Dedifferentiated amniotic fluid mesenchymal stem cell (primary cell): Measurements from ENCODE around the gene SLC16A3.
"Not testable (repeated sequence)": the region's sequence is repeated elsewhere in the genome, so short reads cannot be mapped to it uniquely, and the experiment has no call there.

Experiments
- DNase-seq: peaks from one replicate; pipeline ENCODE4 v3.0.0-alpha.2; 2016; ENCODE audit errors: extremely low spot score

The SLC16A3 gene

DNA sequence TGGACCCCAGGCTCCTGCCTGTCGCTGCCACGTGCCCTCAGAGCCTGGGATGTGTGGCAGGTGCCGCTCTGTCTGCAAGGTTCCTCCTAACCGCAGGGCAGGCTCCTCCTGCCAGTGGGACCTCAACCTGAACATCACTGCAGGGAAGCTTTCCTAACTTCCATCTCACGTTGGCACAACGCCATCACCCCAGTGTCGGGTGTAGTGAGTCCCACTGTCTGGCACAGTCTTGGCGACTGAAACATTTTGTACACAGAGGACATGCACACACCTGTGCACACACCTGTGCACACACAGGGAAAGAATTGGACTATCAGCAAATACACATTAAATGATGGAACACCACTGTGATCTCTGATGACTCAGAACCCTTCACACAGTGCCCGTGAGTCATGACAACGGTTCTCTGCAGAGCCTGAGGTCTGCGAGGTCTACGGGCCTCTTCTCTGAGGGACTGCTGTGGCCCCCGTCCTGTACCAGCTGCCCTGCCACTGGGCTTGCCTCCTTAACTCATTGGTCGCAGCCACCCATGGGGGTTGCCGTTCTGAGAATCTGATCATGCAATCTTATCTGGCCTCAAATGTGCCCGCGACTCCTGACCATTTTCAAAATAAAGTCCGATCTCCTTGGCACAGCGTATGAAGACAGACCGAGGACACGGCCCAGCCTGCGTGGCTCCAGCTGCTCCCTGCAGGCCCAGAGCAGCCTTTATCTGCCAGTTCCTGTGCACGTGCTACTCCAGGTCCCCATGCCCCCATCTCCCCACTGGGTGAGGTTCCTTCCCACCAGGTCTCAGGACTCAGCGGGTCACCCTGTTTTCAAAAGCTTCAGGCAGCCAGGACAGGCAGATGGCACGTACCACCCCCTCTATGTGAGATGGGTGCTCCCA is 23.8 kb upstream of the SLC16A3 start:
- peak; percentile 39 for DNase-seq

DNA sequence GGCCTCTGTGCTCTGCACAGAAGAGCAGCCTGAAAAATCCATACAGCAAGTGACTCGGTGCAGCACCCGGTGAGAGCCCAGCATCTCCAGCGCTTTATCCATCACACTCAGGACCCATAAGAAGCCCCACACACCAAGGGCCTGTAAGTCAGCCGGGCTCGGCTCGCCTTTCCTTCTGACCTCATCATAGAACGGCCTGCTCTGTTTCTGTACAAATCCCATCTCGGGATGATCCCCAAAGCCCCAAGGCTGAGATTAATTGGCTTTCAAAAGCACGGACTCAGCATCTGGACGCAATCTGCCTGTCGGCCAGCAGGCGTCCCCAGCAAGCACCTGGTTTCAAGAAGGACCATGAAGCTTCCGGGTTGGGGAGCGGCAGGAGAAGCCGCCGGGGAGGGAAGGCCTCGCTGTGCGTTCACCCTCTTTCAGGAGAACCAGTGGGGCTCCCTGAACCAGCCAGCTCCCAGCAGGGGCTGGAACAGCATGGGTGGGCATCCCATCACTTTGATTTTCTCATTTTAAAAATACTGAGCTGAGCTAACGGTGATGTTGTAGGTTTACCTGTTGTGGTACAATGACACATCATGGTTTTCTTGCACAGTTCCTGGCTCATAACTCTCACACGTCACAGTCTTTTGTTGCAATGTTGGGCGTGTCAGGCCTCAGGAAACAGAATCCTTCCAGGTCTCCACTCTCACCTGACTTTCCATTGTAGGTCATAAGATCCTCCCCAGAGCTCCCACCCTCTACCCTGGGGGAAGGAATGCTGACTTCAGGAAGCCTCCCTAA is 22.9 kb upstream of the SLC16A3 start:
- peak; percentile 87 for DNase-seq

DNA sequence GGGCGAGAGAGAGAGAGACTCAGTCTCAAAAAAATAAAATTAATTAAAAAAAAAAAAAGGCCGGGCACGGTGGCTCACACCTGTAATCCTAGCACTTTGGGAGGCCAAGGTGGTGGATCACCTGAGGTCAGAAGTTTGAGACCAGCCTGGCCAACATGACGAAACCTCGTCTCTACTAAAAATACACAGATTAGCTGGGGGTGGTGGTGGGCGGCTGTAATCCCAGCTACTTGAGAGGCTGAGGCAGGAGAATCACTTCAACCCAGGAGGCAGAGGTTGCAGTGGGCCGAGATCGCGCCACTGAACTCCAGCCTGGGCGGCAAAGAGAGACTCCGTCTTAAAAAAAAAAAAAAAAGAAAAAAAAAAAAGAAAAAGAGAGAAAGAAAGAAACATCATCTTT is 18.2 kb upstream of the SLC16A3 start:
- not testable (repeated sequence) for DNase-seq

DNA sequence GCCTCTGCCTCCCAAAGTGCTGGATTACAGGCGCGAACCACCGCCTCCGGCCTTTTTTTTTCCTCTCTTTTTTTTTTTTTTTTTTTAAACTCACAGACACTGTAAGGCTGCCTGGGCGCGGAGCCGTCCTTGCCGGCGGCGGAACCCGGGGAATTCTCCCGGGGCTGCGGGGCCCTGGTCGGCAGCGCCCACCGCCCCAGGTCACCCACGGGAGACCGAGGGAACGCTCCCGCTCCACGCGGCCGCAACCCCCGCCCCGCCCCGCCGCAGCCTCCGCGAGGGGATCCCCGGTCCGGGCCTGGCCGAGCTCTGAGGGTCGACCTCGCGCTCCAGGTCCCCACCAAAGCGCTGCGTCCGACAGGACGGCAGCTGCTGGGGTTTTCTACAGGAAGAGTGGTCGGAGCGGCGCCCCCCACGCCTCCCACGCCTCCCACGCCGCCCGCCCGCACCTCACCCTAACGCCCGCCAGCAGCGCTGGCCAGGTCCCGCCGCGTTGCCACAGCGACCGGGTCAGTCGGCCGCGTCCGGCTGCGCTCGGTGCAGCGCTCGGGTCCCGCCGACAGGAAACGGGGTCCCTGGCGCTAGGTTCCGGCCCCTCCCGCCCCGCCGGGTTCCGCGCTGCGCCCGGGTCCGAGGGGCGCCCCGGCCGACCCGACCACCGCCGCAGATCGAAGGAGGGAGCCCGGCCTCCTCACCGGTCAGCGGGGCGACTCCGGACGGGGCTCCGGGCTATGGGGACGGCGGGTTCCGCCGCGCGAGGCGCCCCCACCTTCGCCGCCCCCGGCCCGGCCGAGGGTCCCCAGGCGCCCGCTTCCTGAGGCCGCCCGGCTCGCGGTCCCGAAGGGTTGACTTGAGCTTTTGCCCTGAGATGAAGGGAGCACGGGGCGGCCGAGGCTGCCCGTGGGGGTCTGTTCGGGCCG is 16.3 kb upstream of the SLC16A3 start, which contains the start of gene CCDC57:
CCDC57 (minus strand) TSS at position 512 of the 920 bp plus-strand sequence. CDS start 10,898 bp downstream, outside the sequence.
- DNase-seq: peak; percentile 43

DNA sequence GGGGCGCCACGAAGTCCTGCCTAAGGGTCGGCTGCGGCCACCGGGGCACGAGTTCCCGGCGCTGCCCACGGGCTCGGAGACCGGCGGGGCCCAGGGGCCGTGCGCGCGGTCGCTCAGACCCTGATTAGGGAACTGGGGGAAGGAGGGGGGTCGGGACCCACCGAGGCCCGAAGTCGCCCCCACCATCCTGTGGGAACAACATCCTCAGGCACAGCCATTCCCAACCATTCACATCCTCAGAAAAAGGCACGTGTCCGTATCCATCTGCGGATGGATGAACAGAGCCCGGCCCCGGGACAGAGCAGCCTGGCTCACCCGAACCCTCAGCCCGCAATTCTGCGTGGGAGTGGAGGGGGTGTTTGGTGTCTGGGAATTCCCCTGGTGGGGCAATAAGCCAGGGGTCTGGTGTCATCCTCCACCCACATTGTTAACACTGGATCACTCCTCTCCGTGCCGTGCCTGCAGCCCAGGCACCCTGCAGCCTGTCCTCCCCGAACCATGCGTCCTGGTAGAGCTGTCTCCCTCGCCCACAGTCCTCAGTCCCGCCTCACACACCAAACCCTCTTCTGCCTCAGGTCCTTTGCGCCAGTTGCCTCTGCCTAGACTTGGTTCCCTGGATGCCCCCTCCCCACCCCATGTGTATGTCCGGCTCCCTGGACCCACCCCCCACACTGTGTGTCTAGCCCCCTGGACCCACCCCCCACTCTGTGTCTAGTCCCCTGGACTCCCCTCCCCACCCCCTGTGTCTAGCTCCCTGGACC is 15.4 kb upstream of the SLC16A3 start:
- DNase-seq: peak; percentile 62

DNA sequence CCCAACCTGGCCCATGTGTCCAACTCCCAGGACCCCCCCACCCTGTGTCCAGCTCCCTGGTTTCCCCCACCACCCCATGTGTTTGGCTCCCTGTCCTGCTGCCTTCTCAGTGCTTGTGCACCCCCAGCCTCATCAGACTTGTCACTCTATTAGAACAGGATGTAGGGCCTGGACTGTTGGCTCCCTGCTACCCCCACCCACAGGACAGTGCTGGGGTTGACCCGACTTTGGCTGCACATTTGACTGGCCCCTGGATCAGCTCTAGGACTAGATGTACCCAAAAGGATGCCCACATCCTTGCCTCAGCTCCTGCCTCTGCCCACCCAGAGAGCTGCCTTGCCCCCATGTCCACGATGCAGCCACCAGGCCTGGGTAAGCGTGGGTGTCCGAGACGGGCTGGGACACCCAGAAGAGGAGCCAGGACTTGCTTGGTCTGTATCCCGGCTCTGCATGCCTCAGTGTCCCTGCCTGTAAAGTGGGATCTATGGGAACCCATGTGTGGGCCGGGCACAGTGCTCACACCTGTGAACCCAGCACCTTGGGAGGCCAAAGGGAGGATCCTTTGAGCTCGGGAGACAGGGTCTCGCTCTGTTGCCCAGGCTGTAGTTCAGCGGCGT is 14.7 kb upstream of the SLC16A3 start:
- no peak for DNase-seq

DNA sequence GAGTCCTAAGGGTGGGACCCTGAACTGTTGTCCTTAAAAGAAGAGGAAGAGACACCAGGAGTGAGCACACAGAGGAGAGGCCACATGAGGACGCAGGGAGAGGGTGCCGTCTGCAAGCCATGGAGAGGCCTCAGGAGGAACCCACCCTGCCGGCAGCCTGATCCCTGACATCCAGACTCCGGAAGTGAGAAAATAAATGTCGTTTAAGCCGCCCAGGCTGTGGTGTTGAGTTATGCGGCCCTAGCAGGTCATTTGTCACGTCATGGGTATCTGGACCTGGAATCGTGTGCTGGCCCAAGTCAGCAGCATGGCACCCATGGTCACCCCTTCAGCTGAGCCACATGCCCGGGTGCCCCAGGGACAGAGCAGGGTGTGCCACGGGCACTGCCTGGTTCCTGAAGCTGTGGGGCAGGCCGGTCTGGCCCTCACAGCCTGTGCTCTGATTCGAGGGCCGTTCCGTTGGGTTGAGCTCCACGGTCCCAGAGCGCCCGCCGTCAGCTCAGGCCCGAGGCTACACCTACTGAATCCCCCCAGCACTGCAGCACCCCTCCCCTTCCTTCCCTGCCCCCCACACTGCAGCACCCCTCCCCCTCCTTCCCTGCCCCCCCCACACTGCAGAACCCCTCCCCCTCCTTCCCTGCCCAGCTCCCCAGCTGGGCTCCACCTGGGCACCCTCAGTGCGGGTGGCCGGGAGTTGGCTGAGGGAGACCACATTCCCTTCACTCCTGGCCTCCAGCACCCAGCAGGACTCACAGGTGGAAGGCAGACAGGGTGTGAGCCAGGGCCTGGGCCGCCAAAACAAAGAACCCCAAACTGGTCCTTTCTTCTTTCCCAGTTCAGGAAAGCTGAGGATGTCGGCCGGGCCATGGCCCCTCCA is 13.5 kb upstream of the SLC16A3 start:
- no peak for DNase-seq

DNA sequence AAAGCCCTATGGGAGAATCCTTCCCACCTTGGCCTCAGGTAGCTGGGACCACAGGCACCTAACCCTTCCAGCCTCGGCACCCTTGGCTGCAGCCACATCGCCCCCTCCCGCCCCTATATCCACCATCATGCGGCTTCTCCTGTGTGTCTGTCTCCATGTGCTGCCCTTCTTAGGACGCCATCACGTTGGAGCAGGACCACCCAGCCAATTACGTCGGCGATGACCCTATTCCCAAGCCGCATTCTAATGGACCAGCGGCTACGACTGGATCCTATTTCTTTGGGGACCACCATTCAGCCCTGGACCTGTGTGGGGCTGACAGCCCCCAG is 12.9 kb upstream of the SLC16A3 start:
- DNase-seq: no peak

DNA sequence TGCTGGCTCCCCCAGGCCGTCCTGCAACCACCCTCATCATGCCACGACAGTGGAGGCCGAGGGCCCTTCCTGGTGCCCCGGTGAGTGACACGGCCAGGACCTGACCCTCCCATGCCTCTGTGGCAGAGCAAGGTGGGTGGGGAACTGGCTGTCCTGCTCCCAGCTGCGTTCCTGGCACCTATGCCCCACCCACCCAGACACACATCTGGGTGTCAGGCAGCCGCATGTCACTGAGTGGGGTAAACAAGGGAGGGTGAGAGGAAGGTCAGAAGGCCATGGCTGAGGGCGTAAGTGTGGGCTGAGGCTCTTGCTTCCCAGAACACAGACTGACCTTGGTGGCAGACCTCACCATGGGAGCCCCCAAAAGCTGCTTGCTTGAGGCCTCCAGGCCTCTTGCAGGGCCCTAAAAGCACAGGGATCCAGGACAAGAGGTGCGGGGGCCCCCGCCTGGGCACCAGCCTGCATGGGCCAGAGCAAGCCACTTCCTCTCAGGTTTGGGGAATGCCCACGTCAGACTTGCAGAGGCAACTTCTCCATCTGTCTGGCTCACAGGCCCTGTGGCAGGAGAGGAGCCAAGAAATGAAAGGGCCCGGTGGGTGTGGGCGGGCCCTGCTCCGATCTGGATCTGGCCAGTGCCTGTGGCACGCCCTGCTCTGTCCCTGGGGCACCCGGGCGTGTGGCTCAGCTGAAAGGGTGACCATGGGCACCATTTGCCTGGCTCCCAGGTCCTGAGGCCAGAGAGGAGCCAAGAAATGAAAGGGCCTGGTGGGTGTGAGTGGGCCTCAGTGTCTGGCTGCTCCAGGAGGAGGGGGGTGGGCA is 12.3 kb upstream of the SLC16A3 start:
- peak; percentile 66 for DNase-seq

DNA sequence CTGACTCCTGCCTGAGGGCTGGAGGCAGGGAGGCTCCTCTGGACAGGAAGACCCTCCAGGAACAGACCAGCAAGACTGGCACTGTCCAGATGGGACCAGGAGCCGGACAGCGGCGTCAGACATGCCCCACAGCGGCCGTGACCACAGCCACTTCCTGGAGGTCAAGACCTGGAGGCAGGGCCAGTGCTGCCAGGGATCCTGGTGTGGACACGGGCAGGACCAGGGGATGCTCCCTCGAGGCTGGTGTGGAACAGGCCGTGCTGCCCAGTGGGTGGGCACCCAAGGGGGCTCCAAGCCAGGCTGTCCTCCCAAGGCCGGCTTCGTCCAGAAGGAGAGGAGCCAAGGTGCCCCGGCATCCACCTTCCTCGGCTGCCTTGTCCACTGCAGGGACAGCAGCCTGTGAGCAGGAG is 11.7 kb upstream of the SLC16A3 start:
- DNase-seq: no peak

DNA sequence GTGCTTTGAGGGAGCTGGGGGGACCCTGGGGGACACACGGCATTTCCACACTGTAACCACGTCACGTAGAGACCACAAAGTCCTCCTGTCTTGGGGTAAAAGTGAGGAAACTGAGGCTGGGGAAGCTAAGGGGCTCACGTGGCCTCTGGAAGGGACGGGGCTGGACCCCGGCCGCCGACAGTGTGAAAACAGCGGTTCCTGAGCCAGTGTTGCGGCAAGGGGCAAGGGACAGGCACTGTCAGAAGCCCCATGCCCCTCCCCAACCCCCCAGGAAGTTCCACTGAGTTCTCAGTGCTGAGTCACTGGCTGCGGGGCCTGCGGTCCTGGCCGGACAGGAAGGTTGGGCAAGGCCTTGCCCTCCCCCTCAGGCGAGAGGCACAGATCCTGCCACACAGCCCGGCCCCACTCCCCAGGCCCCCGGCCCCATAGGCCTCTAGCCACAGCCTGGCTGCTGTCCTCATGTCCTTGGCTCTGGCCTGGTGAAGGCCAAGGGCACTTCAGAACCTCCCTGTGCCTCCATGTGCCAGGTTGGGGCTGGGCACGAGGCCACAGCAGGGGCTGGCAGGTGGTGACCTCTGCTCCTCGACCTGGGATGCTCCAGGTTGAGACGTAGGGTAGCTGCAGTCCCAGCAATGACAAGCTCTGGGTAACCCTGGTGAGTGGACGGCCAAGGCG is 11.2 kb upstream of the SLC16A3 start:
- peak; percentile 62 for DNase-seq

DNA sequence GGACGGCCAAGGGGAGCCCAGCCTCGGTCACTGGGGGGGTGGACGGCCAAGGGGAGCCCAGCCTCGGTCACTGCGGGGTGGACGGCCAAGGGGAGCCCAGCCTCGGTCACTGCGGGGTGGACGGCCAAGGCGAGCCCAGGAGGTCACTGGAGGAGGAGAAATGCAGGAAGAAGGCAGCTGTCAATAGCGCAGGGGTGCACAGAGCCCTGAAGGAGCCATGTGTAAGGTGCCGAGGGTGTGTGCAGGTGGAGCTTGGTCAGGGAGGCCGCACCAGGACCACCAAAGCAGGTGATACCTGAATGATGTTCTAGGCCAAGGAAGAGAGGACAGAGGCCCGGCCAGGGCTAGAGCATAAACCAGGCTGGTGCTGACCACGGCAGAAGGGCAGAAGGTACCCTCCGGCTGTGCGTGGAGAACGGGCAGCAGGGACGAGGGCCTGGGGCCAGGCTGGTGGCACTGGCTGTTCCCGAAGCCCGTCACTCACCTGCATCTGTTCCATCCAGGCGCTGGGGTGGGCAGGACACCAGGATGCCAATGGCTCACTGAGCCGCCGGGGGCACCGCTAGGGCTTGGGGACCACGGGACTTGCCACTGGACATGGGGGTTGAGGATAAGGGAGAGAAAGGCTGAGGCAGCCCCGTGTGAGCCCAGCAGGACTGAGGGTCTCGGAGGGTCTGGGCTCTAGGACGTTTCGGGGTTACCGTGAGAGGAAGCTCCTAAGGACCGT is 10.3 kb upstream of the SLC16A3 start:
- no peak for DNase-seq

DNA sequence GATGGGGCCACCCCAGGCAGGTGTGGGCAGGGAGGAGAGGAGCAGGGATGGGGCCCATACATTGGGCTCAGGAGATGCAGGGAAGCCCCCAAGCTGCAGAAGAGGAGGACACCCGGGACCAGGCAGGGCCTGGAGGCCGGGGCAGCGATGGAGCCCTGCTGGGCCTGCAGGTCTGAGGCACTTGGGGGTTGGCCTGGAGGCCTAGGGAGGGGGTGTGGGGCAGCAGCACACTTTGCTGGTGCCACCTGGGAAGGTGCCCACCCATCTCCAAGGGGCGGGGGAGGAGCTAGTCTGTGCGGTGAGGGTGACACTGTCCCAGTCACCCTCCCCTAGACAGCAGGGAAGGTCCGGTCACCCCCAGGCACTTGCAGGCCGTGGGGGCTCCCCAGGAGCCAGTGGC is 9.8 kb upstream of the SLC16A3 start:
- DNase-seq: no peak

DNA sequence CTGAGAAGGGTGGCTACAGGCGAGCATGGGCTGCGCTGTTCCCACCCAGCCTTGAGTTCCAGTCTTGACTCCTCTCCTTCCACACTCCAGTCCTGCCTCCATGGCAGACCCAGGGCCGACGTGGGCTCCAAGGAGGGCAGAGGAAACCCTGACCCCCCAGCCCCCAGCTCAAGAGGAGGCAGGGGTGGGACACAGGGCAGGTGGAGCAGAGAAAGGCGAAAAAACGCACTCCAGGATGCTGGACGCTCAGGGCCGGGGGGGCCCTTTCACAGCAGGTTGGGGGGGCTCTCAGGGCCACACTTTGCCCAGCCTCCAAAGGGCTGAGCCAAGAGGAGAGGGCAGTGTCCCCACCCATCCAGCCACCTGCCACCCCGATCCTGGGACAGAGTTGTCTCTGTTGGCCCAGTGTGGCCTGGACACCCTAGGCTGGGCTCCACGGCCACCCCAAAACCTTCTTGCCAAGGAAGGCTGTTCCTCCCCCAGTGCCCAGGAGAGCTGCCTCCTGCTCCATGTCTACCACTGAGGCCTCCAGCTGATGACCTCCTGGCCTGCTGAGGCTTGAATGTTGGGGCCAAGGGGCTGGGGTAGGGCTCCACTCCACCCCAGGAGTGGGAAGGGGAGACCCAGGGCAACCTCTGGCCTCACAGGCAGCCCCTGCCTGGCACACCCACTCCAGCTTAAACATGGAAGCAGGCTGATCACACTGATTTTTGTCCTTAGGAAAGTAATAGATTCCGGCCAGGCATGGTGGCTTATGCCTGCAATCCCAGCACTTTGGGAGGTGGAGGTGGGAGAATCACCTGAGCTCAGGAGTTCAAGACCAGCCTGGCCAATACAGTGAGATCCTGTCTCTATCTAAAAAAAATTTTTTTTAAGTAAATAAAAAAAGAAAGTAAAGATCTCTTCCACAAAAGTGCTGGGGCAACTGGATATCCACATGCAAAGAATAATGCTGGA is 8.8 kb upstream of the SLC16A3 start:
- DNase-seq: no peak

DNA sequence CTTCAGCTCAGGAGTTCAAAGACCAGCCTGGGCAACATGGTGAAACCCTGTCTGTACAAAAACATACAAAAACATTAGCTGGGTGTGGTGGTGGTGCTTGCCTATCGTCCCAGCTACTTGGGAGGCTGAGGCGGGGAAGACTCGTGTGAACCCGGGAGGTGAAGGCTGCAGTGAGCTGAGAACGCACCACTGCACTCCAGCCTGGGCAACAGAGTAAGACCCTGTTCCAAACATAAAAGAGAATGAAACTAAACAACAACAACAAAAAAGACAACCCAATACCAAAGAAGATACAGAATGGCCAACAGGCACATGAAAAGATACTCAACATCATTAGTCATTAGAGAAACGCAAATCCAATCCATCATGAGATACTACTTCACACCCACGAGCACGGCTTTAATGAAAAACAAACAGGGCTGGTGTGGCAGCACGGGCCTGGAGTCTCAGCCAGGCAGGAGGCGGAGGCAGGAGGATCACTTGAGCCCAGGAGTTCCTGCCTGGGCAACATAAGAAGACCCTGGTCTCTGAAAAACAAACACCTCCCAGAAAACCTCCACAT is 7.4 kb upstream of the SLC16A3 start:
- no peak for DNase-seq

DNA sequence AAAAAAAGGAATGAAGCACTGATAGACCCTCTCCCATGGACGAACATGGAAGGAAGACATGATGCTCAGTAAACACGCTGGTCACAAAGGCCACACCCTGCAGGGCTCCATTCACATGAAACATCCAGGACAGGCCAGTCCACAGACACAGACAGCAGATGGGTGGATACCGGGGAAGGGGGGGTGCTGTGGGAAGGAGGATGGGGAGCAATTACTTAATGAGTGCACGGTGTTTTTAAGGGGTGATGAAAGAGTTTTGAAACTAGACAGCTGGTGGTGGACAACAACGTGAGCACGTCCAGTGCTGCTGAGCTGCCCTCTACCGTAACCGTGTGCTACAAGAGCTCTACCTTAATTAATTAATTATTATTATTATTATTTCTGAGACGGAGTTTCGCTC is 6.0 kb upstream of the SLC16A3 start:
- no peak for DNase-seq
